Activated CD8-positive, alpha-beta memory T cell treated with anti-CD3 and anti-CD28 coated beads, Interleukin-2, amount 50 U/mL, for 1 hour (primary cell): ENCODE measurements around the gene HSD17B11.
"Not testable (repeated sequence)": the region's sequence is repeated elsewhere in the genome, so short reads cannot be mapped to it uniquely, and the experiment has no call there.

ENCODE experiments used
- DNase-seq: peaks from one replicate; pipeline ENCODE4 v3.0.0-alpha.2; 2020; ENCODE audit errors: extremely low read depth

HSD17B11 gene

GRCh38 chr4:87356832-87357526 is 34.0 kb downstream of the HSD17B11 start:
- no peak for DNase-seq

GRCh38 chr4:87354168-87355102 is 36.6 kb downstream of the HSD17B11 start:
- DNase-seq = no peak

- DNase-seq = peak; percentile 13
These were observed 37.4 kb downstream of the HSD17B11 start for GRCh38 chr4:87353592-87353991.

- DNase-seq = no peak
These were observed 45.8 kb downstream of the HSD17B11 start for GRCh38 chr4:87345139-87345538.

- no peak for DNase-seq
These were observed 48.1 kb downstream of the HSD17B11 start for GRCh38 chr4:87342872-87343271.

GRCh38 chr4:87341954-87342635 is 48.9 kb downstream of the HSD17B11 start:
- not testable (repeated sequence) for DNase-seq

GRCh38 chr4:87339440-87339839 is 51.5 kb downstream of the HSD17B11 start:
- DNase-seq = no peak

- no peak for DNase-seq
These were observed 53.6 kb downstream of the HSD17B11 start for GRCh38 chr4:87337361-87337760.

GRCh38 chr4:87333267-87333666 is 57.7 kb downstream of the HSD17B11 start:
- no peak for DNase-seq

- no peak for DNase-seq
These were observed 60.2 kb downstream of the HSD17B11 start for GRCh38 chr4:87330761-87331160.

GRCh38 chr4:87327136-87327535 is 63.9 kb downstream of the HSD17B11 start:
- DNase-seq = no peak

- DNase-seq = no peak
These were observed 64.5 kb downstream of the HSD17B11 start for GRCh38 chr4:87326460-87326859.

- DNase-seq = no peak
These were observed 68.2 kb downstream of the HSD17B11 start, which contains the start of gene HSD17B13 for GRCh38 chr4:87322754-87323153. HSD17B13 (minus strand) TSS chr4:87322882; CDS start chr4:87322841, 41 bp downstream.

GRCh38 chr4:87321888-87322287 is 69.1 kb downstream of the HSD17B11 start:
- DNase-seq = no peak

- DNase-seq = no peak
These were observed 73.5 kb downstream of the HSD17B11 start for GRCh38 chr4:87317527-87317926.

- no peak for DNase-seq
These were observed 74.0 kb downstream of the HSD17B11 start for GRCh38 chr4:87316961-87317360.

GRCh38 chr4:87315000-87315399 is 76.0 kb downstream of the HSD17B11 start:
- DNase-seq = not testable (repeated sequence)

GRCh38 chr4:87313756-87314155 is 77.2 kb downstream of the HSD17B11 start:
- DNase-seq = no peak

GRCh38 chr4:87311684-87312083 is 79.3 kb downstream of the HSD17B11 start:
- DNase-seq = no peak

GRCh38 chr4:87310691-87311335 is 80.2 kb downstream of the HSD17B11 start:
- DNase-seq = no peak

- DNase-seq = no peak
These were observed 81.4 kb downstream of the HSD17B11 start for GRCh38 chr4:87309625-87310024.

GRCh38 chr4:87306056-87306455 is 84.9 kb downstream of the HSD17B11 start:
- no peak for DNase-seq
